HG03060 (cell line): ENCODE measurements around the gene ACIN1.

Experiments
- ATAC-seq: cut with Tn5 transposase; IDR thresholded peaks from one replicate; pipeline ENCODE4 v1.9.1; 2021; ENCODE audit warnings: low read depth, moderate number of reproducible peaks; ENCODE audit not compliant: unreplicated experiment

Gene ACIN1

GRCh38 chr14:23094666-23095195 lies at the start of gene ACIN1:
Gene ACIN1 (minus strand): TSS chr14:23095136. CDS start chr14:23095112, 24 bp downstream.
- peak; percentile 17 for ATAC-seq

GRCh38 chr14:23143911-23144310 lies 49.0 kb upstream of the ACIN1 start:
- ATAC-seq = no peak

GRCh38 chr14:23142826-23143225 lies 47.9 kb upstream of the ACIN1 start:
- ATAC-seq = no peak

GRCh38 chr14:23141706-23142444 lies 46.9 kb upstream of the ACIN1 start:
- ATAC-seq = no peak

GRCh38 chr14:23140371-23140770 lies 45.4 kb upstream of the ACIN1 start:
- no peak for ATAC-seq

- no peak for ATAC-seq
These were observed 44.9 kb upstream of the ACIN1 start for GRCh38 chr14:23139874-23140273.

GRCh38 chr14:23137813-23138535 lies 43.0 kb upstream of the ACIN1 start:
- ATAC-seq = no peak

GRCh38 chr14:23137192-23137812 lies 42.4 kb upstream of the ACIN1 start:
- no peak for ATAC-seq

- no peak for ATAC-seq
These were observed 41.7 kb upstream of the ACIN1 start for GRCh38 chr14:23136566-23137133.

GRCh38 chr14:23132970-23133369 lies 38.0 kb upstream of the ACIN1 start:
- no peak for ATAC-seq

GRCh38 chr14:23131482-23131881 lies 36.5 kb upstream of the ACIN1 start:
- ATAC-seq = no peak

GRCh38 chr14:23130871-23131270 lies 35.9 kb upstream of the ACIN1 start:
- no peak for ATAC-seq

GRCh38 chr14:23129759-23130316 lies 34.9 kb upstream of the ACIN1 start:
- ATAC-seq = no peak

GRCh38 chr14:23128969-23129758 lies 34.2 kb upstream of the ACIN1 start:
- no peak for ATAC-seq

- no peak for ATAC-seq
These were observed 32.9 kb upstream of the ACIN1 start for GRCh38 chr14:23127861-23128260.

- ATAC-seq = no peak
These were observed 31.8 kb upstream of the ACIN1 start for GRCh38 chr14:23126548-23127278.

GRCh38 chr14:23125933-23126524 lies 31.1 kb upstream of the ACIN1 start:
- no peak for ATAC-seq

GRCh38 chr14:23125011-23125410 lies 30.1 kb upstream of the ACIN1 start:
- ATAC-seq = no peak
